Immature natural killer cell (primary cell): ENCODE data around the gene WEE2. TPM values are rescaled to one million over a fixed set of nuclear protein-coding genes. Genes with fewer than 3 reads are reported as not detected.

Experiments
- DNase-seq, 3 donors: peaks; one replicate each; pipeline ENCODE4 v3.0.0; 2022; ENCODE audit warnings: mixed read lengths in 1 of 3
- H3K27ac Mint-ChIP-seq, 6 donors: one replicate each; pipeline ENCODE4 v1.8.0; 2020; ENCODE audit warnings: mixed read lengths in 6 of 6, mild to moderate bottlenecking in 5 of 6, inconsistent platforms in 4 of 6, moderate library complexity in 3 of 6
- H3K27me3 Mint-ChIP-seq, 3 donors: one replicate each; pipeline ENCODE4 v1.8.0; 2020 to 2021; ENCODE audit warnings: low read depth in 3 of 3, mild to moderate bottlenecking in 3 of 3, mixed read lengths in 3 of 3, moderate library complexity in 3 of 3, inconsistent platforms in 1 of 3
- H3K36me3 Mint-ChIP-seq, 3 donors: one replicate each; pipeline ENCODE4 v1.8.0; 2020; ENCODE audit warnings: mixed read lengths in 3 of 3, inconsistent platforms in 2 of 3, mild to moderate bottlenecking in 2 of 3
- H3K4me1 Mint-ChIP-seq, 2 donors: one replicate each; pipeline ENCODE4 v1.8.0; 2020; ENCODE audit warnings: inconsistent platforms in 2 of 2, mild to moderate bottlenecking in 2 of 2, mixed read lengths in 2 of 2, moderate library complexity in 1 of 2
- H3K4me3 Mint-ChIP-seq, 5 donors: one replicate each; pipeline ENCODE4 v1.8.0; 2020; ENCODE audit warnings: mild to moderate bottlenecking in 5 of 5, mixed read lengths in 5 of 5, inconsistent platforms in 3 of 5, moderate library complexity in 3 of 5
- H3K9me3 Mint-ChIP-seq, 6 donors: one replicate each; pipeline ENCODE4 v1.8.0; 2020; ENCODE audit warnings: mild to moderate bottlenecking in 6 of 6, mixed read lengths in 6 of 6, inconsistent platforms in 4 of 6, moderate library complexity in 3 of 6
- polyA plus RNA-seq, 3 donors: library from polyadenylated mRNA; unstranded; fragments of 300-500 nt; fragmentation: Illumina TruSeq; gene quantifications; one replicate each; pipeline ENCODE4 v1.2.3, GENCODE V29; 2021

Gene WEE2
- polyA plus RNA-seq, 3 donors from 2014 or later = not detected

GRCh38 chr7:141709749-141710148, 1.6 kb downstream of the WEE2 start:
- Mint-ChIP-seq H3K27me3 (peaks cover 0 to 4% (median 2%) of the 10 kb centered on the region in 3 donors), H3K4me1 (peaks cover 20 to 25% of the 10 kb centered on the region in 2 donors), H3K4me3 (no peak overlapping the region), H3K27ac (peak overlapping the region in 1 of 6 donors; percentile 23), H3K9me3 (no peaks in the 10 kb centered on the region), H3K36me3 (peaks cover 0 to 12% (median 9%) of the 10 kb centered on the region in 3 donors)
- DNase-seq = no peak

GRCh38 chr7:141710301-141710700, 2.1 kb downstream of the WEE2 start:
- Mint-ChIP-seq H3K4me3 (no peak overlapping the region), H3K27ac (peak overlapping the region in 1 of 6 donors; percentile 23), H3K4me1 (peaks cover 20 to 25% of the 10 kb centered on the region in 2 donors), H3K36me3 (peaks cover 0 to 12% (median 9%) of the 10 kb centered on the region in 3 donors), H3K27me3 (peaks cover 0 to 4% (median 2%) of the 10 kb centered on the region in 3 donors), H3K9me3 (no peaks in the 10 kb centered on the region)
- DNase-seq = no peak

- Mint-ChIP-seq H3K27ac (peak overlapping the region in 1 of 6 donors; percentile 9), H3K4me3 (no peak overlapping the region), H3K4me1 (peaks cover 20 to 25% of the 10 kb centered on the region in 2 donors), H3K9me3 (no peaks in the 10 kb centered on the region), H3K27me3 (peaks cover 0 to 2% (median 0%) of the 10 kb centered on the region in 3 donors), H3K36me3 (peaks cover 4 to 11% (median 4%) of the 10 kb centered on the region in 3 donors)
- DNase-seq = no peak
These were observed 4.6 kb downstream of the WEE2 start for GRCh38 chr7:141712603-141713255.

GRCh38 chr7:141713890-141714289, 5.7 kb downstream of the WEE2 start:
- no peak overlapping the region for H3K4me3 Mint-ChIP-seq
- no peaks in the 10 kb centered on the region for H3K9me3 Mint-ChIP-seq
- no peak for DNase-seq
- peaks cover 20 to 25% of the 10 kb centered on the region in 2 donors for H3K4me1 Mint-ChIP-seq
- H3K27ac Mint-ChIP-seq = no peak overlapping the region
- H3K36me3 Mint-ChIP-seq = peaks cover 4 to 16% (median 5%) of the 10 kb centered on the region in 3 donors
- H3K27me3 Mint-ChIP-seq = peaks cover 0 to 2% (median 0%) of the 10 kb centered on the region in 3 donors

GRCh38 chr7:141714571-141714970, 6.4 kb downstream of the WEE2 start:
- peaks cover 4 to 16% (median 5%) of the 10 kb centered on the region in 3 donors for H3K36me3 Mint-ChIP-seq
- H3K4me3 Mint-ChIP-seq = no peak overlapping the region
- H3K9me3 Mint-ChIP-seq = no peaks in the 10 kb centered on the region
- no peak overlapping the region for H3K27ac Mint-ChIP-seq
- H3K27me3 Mint-ChIP-seq = peaks cover 0 to 2% (median 0%) of the 10 kb centered on the region in 3 donors
- no peak for DNase-seq
- H3K4me1 Mint-ChIP-seq = peaks cover 20 to 25% of the 10 kb centered on the region in 2 donors

- Mint-ChIP-seq H3K27ac (no peak overlapping the region), H3K36me3 (peaks cover 4 to 16% (median 5%) of the 10 kb centered on the region in 3 donors), H3K27me3 (no peaks in the 10 kb centered on the region), H3K4me1 (peaks cover 20 to 25% of the 10 kb centered on the region in 2 donors), H3K4me3 (no peak overlapping the region), H3K9me3 (no peaks in the 10 kb centered on the region)
- DNase-seq = no peak
These were observed 6.9 kb downstream of the WEE2 start for GRCh38 chr7:141715018-141715417.

- Mint-ChIP-seq H3K27ac (no peak overlapping the region), H3K4me3 (no peak overlapping the region), H3K36me3 (peaks cover 4 to 16% (median 5%) of the 10 kb centered on the region in 3 donors), H3K9me3 (no peaks in the 10 kb centered on the region), H3K4me1 (peaks cover 15 to 18% of the 10 kb centered on the region in 2 donors), H3K27me3 (no peaks in the 10 kb centered on the region)
- no peak for DNase-seq
These were observed 7.9 kb downstream of the WEE2 start for GRCh38 chr7:141715794-141716689.

GRCh38 chr7:141717450-141717849, 9.3 kb downstream of the WEE2 start:
- Mint-ChIP-seq H3K27ac (no peak overlapping the region), H3K36me3 (peaks cover 0 to 13% (median 5%) of the 10 kb centered on the region in 3 donors), H3K27me3 (no peaks in the 10 kb centered on the region), H3K9me3 (no peaks in the 10 kb centered on the region), H3K4me1 (peaks cover under 1 to 4% of the 10 kb centered on the region in 2 donors), H3K4me3 (no peak overlapping the region)
- DNase-seq = no peak

GRCh38 chr7:141722529-141722928, 14.4 kb downstream of the WEE2 start:
- no peak overlapping the region for H3K4me3 Mint-ChIP-seq

GRCh38 chr7:141729020-141729419, 20.9 kb downstream of the WEE2 start:
- no peaks in the 10 kb centered on the region for H3K9me3 Mint-ChIP-seq
- no peak overlapping the region for H3K4me3 Mint-ChIP-seq
- H3K27ac Mint-ChIP-seq = no peak overlapping the region
- H3K27me3 Mint-ChIP-seq = peaks cover 0 to 3% (median 2%) of the 10 kb centered on the region in 3 donors
- H3K36me3 Mint-ChIP-seq = peaks cover 0 to 8% (median 0%) of the 10 kb centered on the region in 3 donors
- no peak for DNase-seq
- peaks cover 0 to 1% of the 10 kb centered on the region in 2 donors for H3K4me1 Mint-ChIP-seq

More at GRCh38 chr7:141722529-141722928, 14.4 kb downstream of the WEE2 start:
- peaks cover 0 to 2% (median 0%) of the 10 kb centered on the region in 3 donors for H3K27me3 Mint-ChIP-seq
- no peak for DNase-seq
- H3K4me1 Mint-ChIP-seq = no peaks in the 10 kb centered on the region
- H3K27ac Mint-ChIP-seq = no peak overlapping the region
- H3K9me3 Mint-ChIP-seq = no peaks in the 10 kb centered on the region
- peaks cover 0 to 28% (median 2%) of the 10 kb centered on the region in 3 donors for H3K36me3 Mint-ChIP-seq

GRCh38 chr7:141731476-141732149, 23.5 kb downstream of the WEE2 start:
- peaks cover 1 to 4% of the 10 kb centered on the region in 2 donors for H3K4me1 Mint-ChIP-seq
- H3K9me3 Mint-ChIP-seq = no peaks in the 10 kb centered on the region
- H3K36me3 Mint-ChIP-seq = peaks cover 0 to 4% (median 0%) of the 10 kb centered on the region in 3 donors
- peak overlapping the region in 1 of 5 donors; percentile 68 for H3K4me3 Mint-ChIP-seq
- peak overlapping the region in 2 of 6 donors; percentile 48 to 78 for H3K27ac Mint-ChIP-seq
- DNase-seq = no peak
- peaks cover 0 to 3% (median 0%) of the 10 kb centered on the region in 3 donors for H3K27me3 Mint-ChIP-seq

GRCh38 chr7:141737118-141737835, 29.1 kb downstream of the WEE2 start:
- Mint-ChIP-seq H3K4me1 (peaks cover 34 to 61% of the 10 kb centered on the region in 2 donors), H3K9me3 (no peaks in the 10 kb centered on the region), H3K4me3 (peak overlapping the region; percentile 96 to 100 (median 99)), H3K36me3 (peaks cover under 1 to 11% (median 9%) of the 10 kb centered on the region in 3 donors), H3K27me3 (peaks cover 7 to 18% (median 14%) of the 10 kb centered on the region in 3 donors), H3K27ac (peak overlapping the region; percentile 95 to 99 (median 98))
- DNase-seq = peak; percentile 57 to 78 (median 64)
